RWPE2 (cell line): ENCODE measurements around the gene ANO6.
"Not testable (repeated sequence)": the region's sequence is repeated elsewhere in the genome, so short reads cannot be mapped to it uniquely, and the experiment has no call there.

Source experiments
- ATAC-seq: fragments of 200-7000 bp; cut with Tn5 transposase; 3 replicates; pipeline ENCODE4 v1.9.1; 2021; ENCODE audit warnings: low read depth
- DNase-seq: peaks from one replicate; pipeline ENCODE4 v3.0.0-alpha.2; 2020; ENCODE audit warnings: low spot score
- H3K27ac ChIP-seq: fragments of 450-650 bp; 2 replicates; pipeline ENCODE4 v1.5.1; 2017; ENCODE audit warnings: mild to moderate bottlenecking; ENCODE audit not compliant: poor library complexity, severe bottlenecking
- H3K27me3 ChIP-seq: fragments of 250-450 bp; sonication (Bioruptor Pico); 2 replicates; pipeline ENCODE4 v1.5.1; 2021; ENCODE audit warnings: mild to moderate bottlenecking, moderate library complexity; ENCODE audit not compliant: insufficient read depth, poor library complexity, severe bottlenecking
- H3K36me3 ChIP-seq: fragments of 250-450 bp; sonication (Bioruptor Pico); 2 replicates; pipeline ENCODE4 v1.5.1; 2020; ENCODE audit warnings: low read depth, mild to moderate bottlenecking, moderate library complexity
- H3K4me1 ChIP-seq: fragments of 250-450 bp; sonication (Bioruptor Pico); 2 replicates; pipeline ENCODE4 v1.5.1; 2021; ENCODE audit warnings: mild to moderate bottlenecking, moderate library complexity; ENCODE audit not compliant: insufficient read depth, poor library complexity, severe bottlenecking
- H3K4me3 ChIP-seq: fragments of 250-450 bp; sonication (Bioruptor Pico); 2 replicates; pipeline ENCODE4 v1.5.1; 2021; ENCODE audit warnings: mild to moderate bottlenecking, moderate library complexity; ENCODE audit not compliant: severe bottlenecking
- H3K9me3 ChIP-seq: fragments of 250-450 bp; sonication (Bioruptor Pico); 2 replicates; pipeline ENCODE4 v1.5.1; 2021; ENCODE audit warnings: mild to moderate bottlenecking, moderate library complexity; ENCODE audit not compliant: severe bottlenecking
- TF ChIP-seq, protein P1 (sequence below): fragments of 450-650 bp; IDR thresholded peaks from one replicate; pipeline ENCODE4 v1.5.1; 2017; ENCODE audit warnings: mild to moderate bottlenecking, moderate library complexity; ENCODE audit not compliant: poor library complexity, severe bottlenecking

Gene ANO6

DNA sequence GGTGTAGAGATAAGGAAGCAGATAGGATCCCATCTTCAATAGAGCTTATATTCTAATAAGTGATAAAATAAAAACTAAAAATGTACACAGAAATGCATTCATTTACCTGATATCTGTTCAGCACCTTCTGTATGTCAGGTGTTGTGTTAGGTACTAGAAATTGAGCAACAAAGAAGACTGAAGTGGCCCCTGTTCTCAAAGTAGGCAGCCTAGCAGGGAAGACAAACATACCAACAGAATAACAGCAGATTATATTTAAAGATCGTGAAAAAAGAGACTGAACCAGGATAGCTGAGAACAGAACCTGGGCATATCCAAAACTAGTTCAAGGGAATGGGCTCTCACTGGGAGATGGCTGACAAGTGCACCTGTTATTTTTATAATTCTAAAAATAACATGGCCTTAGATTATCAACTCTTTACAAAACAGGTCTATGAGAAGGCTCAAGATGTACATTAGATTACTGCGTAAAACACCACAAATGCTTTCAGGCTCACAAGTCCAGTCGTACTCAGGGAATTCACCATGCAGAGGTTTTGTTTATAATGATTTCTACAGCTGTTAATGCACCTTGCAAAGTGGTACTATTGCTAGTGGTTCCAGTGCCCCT lies 16.4 kb downstream of the ANO6 start:
- H3K27ac ChIP-seq, result peak overlapping the region; percentile 100

DNA sequence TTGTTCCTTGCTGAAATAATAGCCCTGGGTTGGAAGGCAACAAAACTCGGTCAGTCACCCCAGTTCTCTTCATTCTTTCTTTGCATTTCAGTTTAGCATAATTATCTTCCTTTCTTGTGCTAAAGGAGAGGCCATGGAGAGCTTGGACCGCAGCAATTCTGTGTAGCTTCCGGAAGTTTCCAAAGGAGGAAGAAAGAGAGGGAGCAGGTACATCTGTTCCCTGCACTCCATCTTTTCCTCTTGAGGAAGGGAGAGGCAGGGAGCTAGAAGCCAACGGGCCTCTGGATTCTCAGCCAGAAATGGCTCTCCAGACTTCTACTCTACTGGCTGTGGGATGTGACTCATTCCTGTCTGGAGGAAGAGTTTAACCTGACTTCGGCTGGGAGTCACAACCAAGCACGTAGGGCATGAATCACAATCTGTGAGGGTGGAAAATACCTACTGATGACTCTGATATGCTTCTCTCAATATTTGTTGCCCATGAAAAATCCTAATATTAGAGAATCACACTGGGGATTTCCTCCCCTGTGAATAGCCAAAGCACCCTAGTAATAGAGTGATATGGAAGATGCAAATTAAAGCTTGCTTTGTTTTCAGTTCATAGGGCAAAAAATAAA lies 17.0 kb downstream of the ANO6 start:
- no peaks in the 10 kb centered on the region for H3K27me3 ChIP-seq
- peaks cover 7% of the 10 kb centered on the region; the same call in 1 of the 2 replicates for H3K36me3 ChIP-seq
- H3K27ac ChIP-seq, result peak overlapping the region; percentile 100
- no peaks in the 10 kb centered on the region for H3K9me3 ChIP-seq
- ATAC-seq (peak; percentile 76), DNase-seq (peak; percentile 82)
- TF ChIP-seq, protein P1, sequence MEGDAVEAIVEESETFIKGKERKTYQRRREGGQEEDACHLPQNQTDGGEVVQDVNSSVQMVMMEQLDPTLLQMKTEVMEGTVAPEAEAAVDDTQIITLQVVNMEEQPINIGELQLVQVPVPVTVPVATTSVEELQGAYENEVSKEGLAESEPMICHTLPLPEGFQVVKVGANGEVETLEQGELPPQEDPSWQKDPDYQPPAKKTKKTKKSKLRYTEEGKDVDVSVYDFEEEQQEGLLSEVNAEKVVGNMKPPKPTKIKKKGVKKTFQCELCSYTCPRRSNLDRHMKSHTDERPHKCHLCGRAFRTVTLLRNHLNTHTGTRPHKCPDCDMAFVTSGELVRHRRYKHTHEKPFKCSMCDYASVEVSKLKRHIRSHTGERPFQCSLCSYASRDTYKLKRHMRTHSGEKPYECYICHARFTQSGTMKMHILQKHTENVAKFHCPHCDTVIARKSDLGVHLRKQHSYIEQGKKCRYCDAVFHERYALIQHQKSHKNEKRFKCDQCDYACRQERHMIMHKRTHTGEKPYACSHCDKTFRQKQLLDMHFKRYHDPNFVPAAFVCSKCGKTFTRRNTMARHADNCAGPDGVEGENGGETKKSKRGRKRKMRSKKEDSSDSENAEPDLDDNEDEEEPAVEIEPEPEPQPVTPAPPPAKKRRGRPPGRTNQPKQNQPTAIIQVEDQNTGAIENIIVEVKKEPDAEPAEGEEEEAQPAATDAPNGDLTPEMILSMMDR, result no peak
- H3K4me3 ChIP-seq, result no peak overlapping the region
- peaks cover 51% of the 10 kb centered on the region for H3K4me1 ChIP-seq

More for the DNA sequence above, 16.4 kb downstream of the ANO6 start:
- Histone ChIP-seq H3K4me3 (no peak overlapping the region), H3K4me1 (peaks cover 51% of the 10 kb centered on the region), H3K9me3 (no peaks in the 10 kb centered on the region), H3K36me3 (peaks cover 7% of the 10 kb centered on the region; the same call in 1 of the 2 replicates), H3K27me3 (no peaks in the 10 kb centered on the region)
- DNase-seq (no peak), ATAC-seq (no peak)
- TF ChIP-seq, protein P1, result no peak

DNA sequence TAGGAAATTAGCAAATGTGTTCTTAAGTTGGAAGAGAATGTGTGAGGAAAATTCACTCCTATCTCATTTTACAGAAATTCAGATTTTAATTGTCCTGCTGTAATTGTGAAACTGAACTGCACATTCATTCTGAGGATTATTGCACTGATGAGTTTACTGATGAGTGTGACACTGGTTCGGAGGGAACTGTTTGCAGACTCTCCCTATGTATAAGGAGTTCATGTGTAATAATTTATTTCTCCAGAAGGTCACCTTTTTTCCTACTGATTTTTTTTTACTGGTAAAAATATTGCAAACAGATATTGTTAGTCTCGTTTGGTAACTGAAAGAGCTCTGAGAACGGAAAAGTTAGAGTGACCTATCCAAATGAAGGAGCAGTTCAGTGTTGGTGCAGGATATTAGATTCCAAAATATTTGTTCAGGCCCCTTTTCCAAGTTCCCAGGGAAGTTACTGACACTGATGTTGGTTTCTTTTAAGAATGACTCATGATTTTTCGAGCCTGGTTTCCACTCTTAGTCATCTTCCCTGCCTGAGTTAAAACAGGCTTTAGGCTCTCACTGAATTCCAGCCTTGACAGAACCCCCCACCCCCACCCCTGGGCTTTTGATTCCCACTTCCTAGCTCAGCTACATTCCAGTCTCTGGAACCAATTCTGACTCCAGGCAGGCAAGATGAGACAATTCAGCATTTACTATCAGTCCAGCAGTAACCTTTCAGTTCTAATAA lies 18.4 kb downstream of the ANO6 start:
- H3K36me3 ChIP-seq, result peaks cover 7% of the 10 kb centered on the region; the same call in 1 of the 2 replicates
- ATAC-seq (peak; percentile 69), DNase-seq (no peak)
- H3K27me3 ChIP-seq, result no peaks in the 10 kb centered on the region
- no peaks in the 10 kb centered on the region for H3K9me3 ChIP-seq
- TF ChIP-seq, protein P1, result no peak
- H3K27ac ChIP-seq, result peak overlapping the region; percentile 100
- peaks cover 51% of the 10 kb centered on the region for H3K4me1 ChIP-seq
- H3K4me3 ChIP-seq, result no peak overlapping the region

DNA sequence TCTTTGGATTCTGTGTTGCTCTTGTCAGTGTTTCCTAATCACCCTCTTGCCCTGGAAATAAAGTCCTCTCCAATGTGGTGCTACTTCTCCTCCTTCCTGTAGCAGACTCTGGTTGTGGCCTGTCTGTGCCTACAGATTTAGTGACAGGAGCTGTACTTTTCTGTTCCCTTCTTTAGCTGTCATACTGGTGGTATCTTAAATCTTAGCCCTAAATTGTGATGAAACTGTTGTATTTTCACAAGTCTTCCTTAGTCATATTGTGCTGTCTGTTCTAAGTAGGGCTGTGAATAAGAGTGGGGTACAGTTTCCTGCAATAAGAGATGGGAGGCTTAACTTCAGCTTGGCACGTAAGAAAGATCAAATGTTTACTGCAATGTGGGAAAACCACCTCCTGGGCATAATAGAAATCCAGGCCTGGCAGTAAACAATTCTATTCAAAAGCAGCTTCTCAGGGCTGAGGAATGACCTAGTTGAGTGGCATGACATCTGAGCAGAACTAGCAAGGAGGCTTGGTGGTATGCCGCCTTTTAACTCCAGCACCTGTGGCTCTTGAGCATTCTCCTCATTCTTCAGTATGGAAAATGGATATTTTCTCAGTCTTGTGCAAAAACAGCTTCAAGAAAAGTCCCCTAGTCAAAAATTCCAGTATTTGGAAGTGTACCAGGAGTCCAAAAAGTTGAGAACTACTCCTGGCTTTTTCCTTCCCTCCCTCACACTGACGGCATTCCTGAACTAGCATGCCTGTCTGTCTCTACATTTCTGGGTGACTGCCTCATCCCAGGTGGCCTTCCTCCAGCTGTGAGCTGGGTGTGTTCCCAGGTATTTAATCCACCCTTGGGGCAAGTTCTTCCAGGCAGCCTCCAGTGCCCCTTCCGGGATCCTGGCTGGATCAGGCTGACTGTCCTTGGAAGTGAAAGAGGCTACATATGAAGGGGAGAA lies 19.5 kb downstream of the ANO6 start:
- H3K4me1 ChIP-seq, result peaks cover 51% of the 10 kb centered on the region
- ATAC-seq, result peak; percentile 69
- TF ChIP-seq, protein P1, result no peak

DNA sequence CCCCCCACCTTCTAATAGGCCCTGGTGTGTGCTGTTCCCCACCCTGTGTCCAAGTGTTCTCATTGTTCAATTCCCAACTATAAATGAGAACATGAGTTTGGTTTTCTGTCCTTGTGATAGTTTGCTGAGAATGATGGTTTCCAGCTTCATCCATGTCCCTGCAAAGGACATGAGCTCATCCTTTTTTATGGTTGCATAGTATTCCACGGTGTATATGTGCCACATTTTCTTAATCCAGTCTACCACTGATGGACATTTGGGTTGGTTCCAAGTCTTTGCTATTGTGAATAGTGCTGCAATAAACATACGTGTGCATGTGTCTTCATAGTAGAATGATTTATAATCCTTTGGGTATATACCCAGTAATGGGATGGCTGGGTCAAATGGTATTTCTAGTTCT lies 20.5 kb downstream of the ANO6 start:
- H3K36me3 ChIP-seq, H3K4me3 ChIP-seq, DNase-seq, ATAC-seq, H3K9me3 ChIP-seq, H3K27me3 ChIP-seq: not testable (repeated sequence)
- Histone ChIP-seq H3K4me1 (peaks cover 44% of the 10 kb centered on the region), H3K27ac (peak overlapping the region; percentile 100)

More for the DNA sequence above, 19.5 kb downstream of the ANO6 start:
- Histone ChIP-seq H3K27ac (peak overlapping the region; percentile 100), H3K27me3 (no peaks in the 10 kb centered on the region), H3K36me3 (peaks cover 7% of the 10 kb centered on the region; the same call in 1 of the 2 replicates), H3K4me3 (no peak overlapping the region), H3K9me3 (no peaks in the 10 kb centered on the region)
- DNase-seq, result peak; percentile 92
